GM18502 (cell line): ENCODE data around the gene BAK1.
"Not testable (repeated sequence)": the region's sequence is repeated elsewhere in the genome, so short reads cannot be mapped to it uniquely, and the experiment has no call there.

Source experiments
- ATAC-seq: cut with Tn5 transposase; IDR thresholded peaks from one replicate; pipeline ENCODE4 v1.9.1; 2021; ENCODE audit warnings: mild to moderate bottlenecking; ENCODE audit not compliant: unreplicated experiment, poor library complexity

BAK1 gene

DNA sequence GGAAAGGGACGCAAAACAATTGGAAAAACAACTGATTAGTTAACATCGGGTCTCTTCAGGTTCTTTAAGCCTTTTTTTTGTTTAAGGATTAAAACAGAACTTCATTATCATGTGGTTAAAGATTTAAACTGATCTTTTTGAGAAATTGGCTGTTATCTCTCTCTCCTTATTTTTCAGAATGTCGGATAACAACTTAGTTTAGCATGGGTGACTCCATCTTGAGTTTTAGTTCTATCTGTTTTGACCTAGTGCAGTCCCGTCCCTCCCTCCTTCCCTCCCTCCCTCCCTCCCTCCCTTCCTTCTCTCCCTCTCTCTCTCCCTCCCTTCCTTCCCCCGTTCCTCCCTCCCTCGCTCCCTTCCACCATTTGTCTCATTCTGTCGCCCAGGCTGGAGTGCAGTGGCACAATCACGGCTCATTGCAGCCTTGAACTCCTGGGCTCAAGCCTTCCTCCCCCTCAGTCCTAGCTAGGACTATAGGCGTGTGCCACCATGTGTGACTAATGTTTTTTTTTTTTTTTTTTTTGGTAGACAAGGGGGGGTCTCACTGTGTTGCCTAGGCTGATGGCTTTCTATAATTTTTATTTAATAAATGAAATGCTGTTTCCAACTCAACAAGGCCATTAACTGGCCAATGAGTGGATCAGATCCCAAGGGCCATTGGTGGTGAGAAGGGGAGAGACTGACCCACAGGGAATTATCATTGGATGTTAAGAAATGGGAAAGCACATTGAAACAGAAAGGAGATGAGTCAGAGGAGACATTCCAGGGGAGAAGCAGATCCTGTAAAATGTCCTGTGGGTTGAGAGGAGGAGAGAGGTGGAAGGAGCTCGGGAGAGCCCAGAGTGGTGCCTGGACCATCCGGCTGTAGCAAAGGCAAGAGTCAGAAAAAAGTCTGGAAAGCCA, 13.6 kb downstream of the BAK1 start:
- no peak for ATAC-seq

DNA sequence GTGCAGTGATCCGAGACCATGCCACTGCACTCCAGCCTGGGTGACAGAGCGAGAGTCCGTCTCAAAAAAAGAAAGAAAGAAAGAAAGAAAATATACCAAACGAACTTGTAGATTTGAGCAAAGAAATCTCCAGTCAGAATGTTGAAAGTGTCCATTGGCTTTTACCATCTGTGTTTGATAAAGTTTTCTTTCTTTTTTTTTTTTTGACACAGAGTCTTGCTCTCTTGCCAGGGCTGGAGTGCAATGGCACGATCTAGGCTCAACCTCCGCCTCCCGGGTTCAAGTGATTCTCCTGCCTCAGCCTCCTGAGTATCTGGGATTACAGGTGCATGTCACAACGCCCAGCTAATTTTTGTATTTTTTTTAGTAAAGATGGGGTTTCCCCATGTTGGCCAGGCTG, 21.3 kb downstream of the BAK1 start:
- no peak for ATAC-seq

DNA sequence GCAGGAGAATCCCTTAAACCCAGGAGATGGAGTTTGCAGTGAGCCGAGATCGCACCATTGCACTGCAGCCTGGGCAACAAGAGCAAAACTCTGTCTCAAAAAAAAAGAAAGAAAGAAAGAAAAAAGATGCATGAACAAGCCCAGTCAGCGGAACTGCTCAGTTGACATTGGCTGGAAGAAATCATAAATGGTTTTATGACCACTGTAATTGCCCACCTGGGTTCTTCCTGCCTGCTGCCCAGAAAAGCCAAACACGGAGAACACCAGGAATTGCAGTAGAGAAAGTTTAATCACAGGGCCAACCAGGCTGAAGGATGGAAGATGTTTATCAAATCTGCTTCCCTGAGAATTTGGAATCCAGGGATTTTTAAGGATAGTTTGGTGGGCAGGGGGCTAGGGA, 22.7 kb downstream of the BAK1 start:
- ATAC-seq: no peak

DNA sequence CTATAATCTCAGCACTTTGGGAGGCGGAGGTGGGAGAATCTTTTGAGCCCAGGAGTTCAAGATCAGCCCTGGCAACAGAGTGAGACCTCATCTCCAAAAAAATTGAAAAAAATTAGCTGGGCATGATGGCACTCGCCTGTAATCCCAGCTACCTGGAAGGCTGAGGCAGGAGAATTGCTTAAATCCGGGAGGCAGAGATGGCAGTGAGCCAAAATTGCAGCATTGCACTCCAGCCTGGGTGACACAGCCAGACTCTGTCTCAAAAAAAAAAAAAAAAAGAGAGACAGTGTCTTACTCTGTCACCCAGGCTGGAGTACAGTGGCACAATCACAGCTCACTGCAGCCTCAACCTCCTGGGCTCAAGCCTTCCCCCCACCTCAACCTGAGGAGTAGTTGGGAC, 27.2 kb downstream of the BAK1 start:
- not testable (repeated sequence) for ATAC-seq

DNA sequence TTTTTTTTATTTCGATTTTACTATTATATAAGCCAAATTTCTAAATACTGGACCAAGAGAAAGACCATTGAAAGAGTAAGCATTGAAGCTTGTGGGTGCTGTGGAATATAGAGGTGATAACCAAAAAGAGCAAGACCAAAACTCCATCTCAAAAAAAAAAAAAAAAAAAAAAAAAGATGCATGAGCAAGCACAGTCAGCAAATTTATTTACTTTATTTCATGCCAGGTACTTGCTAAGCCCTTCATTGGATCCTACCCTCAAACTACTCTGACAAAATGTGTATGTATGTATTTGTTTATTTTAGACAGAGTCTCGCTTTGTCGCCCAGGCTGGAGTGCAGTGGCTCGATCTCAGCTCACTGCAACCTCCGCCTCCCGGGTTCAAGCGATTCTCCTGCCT, 27.8 kb downstream of the BAK1 start:
- ATAC-seq: no peak

DNA sequence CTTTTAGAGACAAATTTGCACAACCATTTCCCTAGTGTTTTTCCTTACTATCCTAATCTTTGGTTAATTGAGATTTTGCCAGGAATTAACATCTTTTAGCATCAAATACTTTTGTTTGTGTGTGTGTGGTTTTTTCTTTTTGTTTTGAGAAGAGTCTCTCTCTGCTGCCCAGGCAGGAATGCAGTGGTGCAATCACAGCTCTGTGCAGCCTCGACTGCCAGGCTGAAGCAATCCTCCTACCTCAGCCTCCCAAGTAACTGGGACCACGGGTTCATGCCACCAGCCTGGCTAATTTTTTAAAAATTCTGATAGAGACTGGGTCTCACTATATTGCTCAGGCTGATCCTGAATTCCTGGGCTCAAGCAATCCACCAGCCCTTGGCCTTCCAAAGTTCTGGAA, 28.5 kb downstream of the BAK1 start:
- ATAC-seq: no peak

DNA sequence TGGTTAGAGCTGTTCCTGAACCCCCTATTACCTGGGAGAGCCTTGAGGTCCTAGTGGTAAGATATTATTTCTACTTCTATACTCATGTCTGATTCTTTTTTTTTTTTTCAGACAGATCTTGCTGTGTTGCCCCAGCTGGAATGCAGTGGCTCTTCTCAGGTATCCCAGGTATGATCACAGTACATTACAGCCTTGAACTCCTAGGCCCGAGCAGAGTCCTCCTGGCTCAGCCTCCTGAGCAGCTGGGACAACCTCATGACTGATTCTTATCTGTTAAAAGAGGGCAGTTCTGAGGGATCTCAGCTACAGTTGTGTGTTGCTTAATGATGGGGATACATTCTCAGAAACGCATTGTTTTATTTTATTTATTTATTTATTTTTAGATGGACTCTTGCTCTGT, 30.2 kb downstream of the BAK1 start:
- no peak for ATAC-seq

DNA sequence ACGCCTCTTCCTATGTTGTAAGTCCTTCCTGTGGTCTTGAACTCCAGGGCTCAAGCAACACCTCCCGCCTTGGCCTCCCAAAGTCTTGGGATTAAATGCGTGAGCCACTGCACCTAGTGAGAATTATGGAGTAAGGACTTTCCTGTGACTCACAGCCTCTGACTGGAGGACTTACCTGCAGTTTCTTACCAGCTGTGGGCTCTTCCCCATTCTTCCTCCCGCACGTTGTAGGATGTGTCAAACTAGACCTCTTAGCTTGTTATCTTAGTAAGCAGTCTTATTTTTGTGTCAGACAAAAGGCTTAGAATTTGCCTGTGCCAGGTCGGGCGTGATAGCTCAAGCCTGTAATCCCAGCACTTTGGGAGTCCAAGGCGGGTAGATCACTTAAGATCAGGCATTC, 30.9 kb downstream of the BAK1 start:
- ATAC-seq: no peak

DNA sequence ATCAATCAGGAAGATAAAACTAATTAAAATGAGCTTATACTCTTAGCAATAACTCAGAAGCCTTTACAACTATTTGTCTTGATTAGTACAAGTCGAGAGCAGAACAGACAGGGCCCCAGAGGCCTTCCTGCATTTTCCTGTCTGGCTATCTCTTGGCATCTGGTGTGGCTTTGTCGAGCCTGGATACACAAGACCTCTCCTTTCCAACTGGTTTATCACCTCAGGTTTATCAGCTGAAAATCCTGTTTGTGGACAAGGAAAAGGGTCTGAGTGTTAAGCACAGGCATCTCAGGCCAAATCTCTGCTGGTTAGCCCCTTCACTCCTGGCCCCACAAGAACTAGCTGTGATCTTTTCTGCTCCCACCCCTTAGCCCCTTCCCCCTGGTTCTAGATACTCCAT, 32.6 kb downstream of the BAK1 start:
- no peak for ATAC-seq

DNA sequence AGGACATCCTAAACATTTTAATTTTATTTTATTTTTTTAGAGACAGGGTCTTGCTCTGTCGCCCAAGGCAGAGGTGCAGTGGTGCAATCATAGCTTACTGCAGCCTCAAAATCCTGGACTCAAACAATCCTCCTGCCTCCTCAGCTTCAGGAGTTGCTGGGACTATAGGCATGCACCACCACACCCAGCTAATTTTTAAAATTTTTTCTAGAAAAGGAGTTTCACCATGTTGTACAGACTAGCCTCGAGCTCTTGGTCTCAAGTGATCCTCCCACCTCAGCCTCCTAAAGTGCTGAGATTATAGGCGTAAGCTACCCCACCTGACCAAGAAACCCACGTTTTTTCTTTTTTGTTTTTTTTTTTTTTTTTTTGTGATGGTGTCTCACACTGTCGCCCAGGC, 33.3 kb downstream of the BAK1 start:
- no peak for ATAC-seq

DNA sequence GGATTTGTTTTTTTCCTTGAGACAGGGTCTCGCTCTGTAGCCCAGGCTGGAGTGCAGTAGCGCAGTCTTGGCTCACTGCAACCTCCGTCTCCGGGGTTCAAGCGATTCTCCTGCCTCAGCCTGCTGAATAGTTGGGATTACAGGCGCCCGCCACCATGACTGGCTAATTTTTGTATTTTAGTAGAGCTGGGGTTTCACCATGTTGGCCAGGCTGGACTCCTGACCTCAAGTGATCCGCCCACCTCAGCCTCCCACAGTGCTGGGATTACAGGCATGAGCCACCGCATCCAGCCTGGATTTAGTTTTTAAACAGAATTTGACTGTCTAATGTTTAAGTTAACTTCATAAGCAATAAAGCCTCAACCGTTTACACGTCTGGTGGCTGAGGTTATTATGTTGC, 34.8 kb downstream of the BAK1 start:
- not testable (repeated sequence) for ATAC-seq

DNA sequence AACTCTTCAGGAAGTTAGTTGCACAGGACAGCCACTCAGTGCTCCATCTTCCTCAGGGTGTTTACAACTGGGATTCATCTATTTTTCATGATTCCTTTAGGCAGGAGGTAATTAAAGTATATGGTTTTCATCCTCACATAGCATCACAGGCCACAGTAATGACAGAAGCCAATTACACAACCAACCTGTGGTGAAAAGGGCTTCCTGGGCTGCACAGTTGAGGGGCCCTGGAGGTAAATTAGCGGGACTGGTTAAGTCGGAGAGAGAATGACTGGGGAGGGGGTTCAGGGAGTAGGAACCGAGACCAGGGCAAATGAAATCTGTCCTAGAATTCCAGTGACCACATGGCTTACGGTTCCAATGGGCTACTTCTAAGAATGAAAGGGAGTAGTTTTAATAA, 37.0 kb downstream of the BAK1 start:
- ATAC-seq: no peak

DNA sequence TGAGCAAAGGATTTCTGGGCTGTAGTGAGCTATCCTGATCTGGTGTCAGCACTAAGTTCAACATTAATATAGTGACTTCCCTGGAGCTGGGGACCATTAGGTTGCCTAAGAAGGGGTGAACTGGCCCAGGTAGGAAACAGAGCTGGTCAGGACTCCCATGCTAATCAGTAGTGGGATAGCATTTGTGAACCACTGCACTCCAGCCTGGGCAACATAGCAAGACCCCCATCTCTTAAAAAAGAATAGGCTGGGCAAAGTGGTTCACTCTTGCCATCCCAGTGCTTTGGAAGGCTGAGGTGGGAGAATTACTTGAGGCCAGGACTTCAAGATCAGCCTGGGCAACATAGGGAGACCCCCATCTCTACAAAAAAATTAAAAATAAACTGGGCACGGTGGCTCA, 39.3 kb downstream of the BAK1 start:
- ATAC-seq: no peak

DNA sequence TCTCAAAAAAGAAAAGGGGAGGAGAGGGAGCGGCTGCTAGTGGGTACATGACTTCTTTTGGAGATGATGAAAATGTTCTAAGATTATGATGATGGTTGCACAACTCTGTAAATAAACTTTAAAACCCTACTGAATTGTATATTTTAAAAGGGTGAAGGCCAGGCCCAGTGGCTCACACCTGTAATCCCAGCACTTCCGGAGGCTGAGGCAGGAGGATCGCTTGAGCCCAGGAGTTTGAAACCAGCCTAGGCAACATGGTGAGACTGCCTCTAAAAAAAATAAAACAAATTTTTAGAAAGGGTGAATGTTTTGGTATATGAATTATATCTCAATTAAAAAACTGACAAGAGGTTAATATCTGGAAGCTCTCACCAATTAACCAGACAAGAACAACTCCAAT, 45.4 kb downstream of the BAK1 start:
- no peak for ATAC-seq

DNA sequence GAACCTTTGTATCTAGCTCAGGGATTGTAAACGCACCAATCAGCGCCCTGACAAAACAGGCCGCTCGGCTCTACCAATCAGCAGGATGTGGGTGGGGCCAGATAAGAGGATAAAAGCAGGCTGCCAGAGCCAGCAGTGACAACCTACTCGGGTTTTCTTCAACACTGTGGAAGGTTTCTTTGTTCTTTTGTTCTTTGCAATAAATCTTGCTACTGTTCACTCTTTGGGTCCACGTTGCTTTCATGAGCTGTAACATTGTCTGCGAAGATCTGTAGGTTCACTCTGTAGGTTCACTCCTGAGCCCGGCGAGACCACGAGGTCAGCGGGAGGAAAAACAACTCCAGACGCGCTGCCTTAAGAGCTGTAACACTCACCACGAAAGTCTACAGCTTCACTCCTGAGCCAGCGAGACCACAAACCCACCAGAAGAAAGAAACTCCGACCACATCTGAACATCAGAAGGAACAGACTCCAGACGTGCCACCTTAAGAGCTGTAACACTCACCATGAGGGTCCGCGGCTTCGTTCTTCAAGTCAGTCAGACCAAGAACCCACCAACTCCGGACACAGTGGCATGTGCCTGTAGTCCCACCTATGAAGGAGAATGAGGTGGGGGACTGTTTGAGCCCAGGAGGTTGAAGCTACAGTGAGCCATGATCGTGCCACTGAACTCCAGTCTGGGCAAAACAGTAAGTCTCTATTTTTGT, 46.8 kb downstream of the BAK1 start:
- ATAC-seq: not testable (repeated sequence)

DNA sequence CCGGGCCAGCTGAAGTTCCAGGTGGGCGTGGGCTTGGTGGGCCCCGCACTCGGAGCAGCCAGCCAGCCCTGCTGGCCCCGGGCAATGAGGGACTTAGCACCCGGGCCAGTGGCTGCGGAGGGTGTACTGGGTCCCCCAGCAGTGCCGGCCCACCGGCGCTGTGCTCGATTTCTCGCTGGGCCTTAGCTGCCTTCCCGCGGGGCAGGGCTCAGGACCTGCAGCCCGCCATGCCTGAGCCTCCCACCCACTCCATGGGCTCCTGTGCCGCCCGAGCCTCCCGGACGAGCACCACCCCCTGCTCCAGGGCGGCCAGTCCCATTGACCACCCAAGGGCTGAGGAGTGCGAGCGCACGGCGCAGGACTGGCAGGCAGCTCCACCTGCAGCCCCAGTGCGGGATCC, 47.6 kb downstream of the BAK1 start:
- not testable (repeated sequence) for ATAC-seq

DNA sequence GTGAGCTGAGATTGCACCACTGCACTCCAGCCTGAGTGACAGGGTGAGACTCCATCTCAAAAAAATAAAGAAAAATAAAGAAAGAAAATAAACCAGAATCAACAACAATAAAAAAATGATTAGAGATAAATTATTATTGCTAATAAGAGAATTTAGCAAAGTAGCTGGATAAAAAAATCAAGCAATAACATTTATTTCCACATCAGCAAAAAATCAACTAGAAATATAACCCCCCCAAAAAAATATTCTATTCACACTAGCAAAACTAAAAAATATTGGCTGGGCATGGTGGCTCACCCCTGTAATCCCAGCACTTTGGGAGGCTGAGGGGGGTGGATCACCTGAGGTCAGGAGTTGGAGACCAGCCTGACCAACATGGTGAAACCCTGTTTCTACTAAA, 49.5 kb downstream of the BAK1 start:
- not testable (repeated sequence) for ATAC-seq
